ENCODE data around the gene PHLPP1.

The PHLPP1 gene

DNA sequence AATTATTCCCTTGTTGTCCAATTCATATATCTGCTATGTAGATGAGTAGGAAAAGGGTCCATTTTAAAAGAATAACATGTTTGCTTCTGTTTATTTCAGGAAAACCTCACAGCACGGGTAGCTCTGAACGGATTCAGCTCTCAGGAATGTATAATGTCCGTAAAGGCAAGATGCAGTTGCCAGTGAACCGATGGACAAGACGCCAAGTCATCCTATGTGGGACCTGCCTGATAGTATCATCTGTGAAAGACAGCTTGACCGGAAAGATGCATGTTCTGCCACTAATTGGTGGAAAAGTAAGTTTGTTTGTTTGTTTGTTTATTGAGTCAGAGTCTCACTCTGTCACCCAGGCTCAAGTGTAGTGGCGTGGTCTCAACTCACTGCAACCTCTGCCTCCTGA is 114.6 kb downstream of the PHLPP1 start:
- TF ChIP-seq, protein P1, sequence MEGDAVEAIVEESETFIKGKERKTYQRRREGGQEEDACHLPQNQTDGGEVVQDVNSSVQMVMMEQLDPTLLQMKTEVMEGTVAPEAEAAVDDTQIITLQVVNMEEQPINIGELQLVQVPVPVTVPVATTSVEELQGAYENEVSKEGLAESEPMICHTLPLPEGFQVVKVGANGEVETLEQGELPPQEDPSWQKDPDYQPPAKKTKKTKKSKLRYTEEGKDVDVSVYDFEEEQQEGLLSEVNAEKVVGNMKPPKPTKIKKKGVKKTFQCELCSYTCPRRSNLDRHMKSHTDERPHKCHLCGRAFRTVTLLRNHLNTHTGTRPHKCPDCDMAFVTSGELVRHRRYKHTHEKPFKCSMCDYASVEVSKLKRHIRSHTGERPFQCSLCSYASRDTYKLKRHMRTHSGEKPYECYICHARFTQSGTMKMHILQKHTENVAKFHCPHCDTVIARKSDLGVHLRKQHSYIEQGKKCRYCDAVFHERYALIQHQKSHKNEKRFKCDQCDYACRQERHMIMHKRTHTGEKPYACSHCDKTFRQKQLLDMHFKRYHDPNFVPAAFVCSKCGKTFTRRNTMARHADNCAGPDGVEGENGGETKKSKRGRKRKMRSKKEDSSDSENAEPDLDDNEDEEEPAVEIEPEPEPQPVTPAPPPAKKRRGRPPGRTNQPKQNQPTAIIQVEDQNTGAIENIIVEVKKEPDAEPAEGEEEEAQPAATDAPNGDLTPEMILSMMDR (IDR thresholded peaks at IDR 0.05) = no peak
- Mint-ChIP-seq H3K4me1 (peaks cover 14% of the 10 kb centered on the region), H3K9me3 (no peaks in the 10 kb centered on the region), H3K4me3 (no peak overlapping the region), H3K36me3 (ENCODE audit: low read depth) (peaks cover 45% of the 10 kb centered on the region), H3K27me3 (ENCODE audit: low read depth, poor library complexity) (no peaks in the 10 kb centered on the region), H3K27ac (no peak overlapping the region)
- no peak for DNase-seq

- Mint-ChIP-seq H3K9me3 (no peaks in the 10 kb centered on the region), H3K27ac (no peak overlapping the region)
- DNase-seq = no peak
Measured at GRCh38 chr18:62832282-62832681, 116.9 kb downstream of the PHLPP1 start.

GRCh38 chr18:62833494-62833893 is 118.2 kb downstream of the PHLPP1 start:
- no peaks in the 10 kb centered on the region for H3K27me3 Mint-ChIP-seq (ENCODE audit: low read depth, poor library complexity)
- peaks cover 9% of the 10 kb centered on the region for H3K4me1 Mint-ChIP-seq
- H3K27ac Mint-ChIP-seq = no peak overlapping the region
- TF ChIP-seq, protein P1 (IDR thresholded peaks at IDR 0.05) = no peak
- H3K36me3 Mint-ChIP-seq (ENCODE audit: low read depth) = peaks cover 51% of the 10 kb centered on the region
- H3K4me3 Mint-ChIP-seq = no peak overlapping the region
- DNase-seq = no peak
- H3K9me3 Mint-ChIP-seq = no peaks in the 10 kb centered on the region

More at GRCh38 chr18:62832282-62832681, 116.9 kb downstream of the PHLPP1 start:
- TF ChIP-seq, protein P1 (IDR thresholded peaks at IDR 0.05) = no peak
- Mint-ChIP-seq H3K27me3 (ENCODE audit: low read depth, poor library complexity) (no peaks in the 10 kb centered on the region), H3K4me3 (no peak overlapping the region), H3K4me1 (peaks cover 10% of the 10 kb centered on the region), H3K36me3 (ENCODE audit: low read depth) (peaks cover 51% of the 10 kb centered on the region)

- Mint-ChIP-seq H3K9me3 (no peaks in the 10 kb centered on the region), H3K27ac (peak overlapping the region; percentile 25), H3K27me3 (ENCODE audit: low read depth, poor library complexity) (no peaks in the 10 kb centered on the region), H3K4me3 (no peak overlapping the region), H3K4me1 (peaks cover 9% of the 10 kb centered on the region), H3K36me3 (ENCODE audit: low read depth) (peaks cover 50% of the 10 kb centered on the region)
- TF ChIP-seq, protein P1 (IDR thresholded peaks at IDR 0.05) = no peak
- DNase-seq = no peak
Measured at GRCh38 chr18:62834715-62835114, 119.4 kb downstream of the PHLPP1 start.

DNA sequence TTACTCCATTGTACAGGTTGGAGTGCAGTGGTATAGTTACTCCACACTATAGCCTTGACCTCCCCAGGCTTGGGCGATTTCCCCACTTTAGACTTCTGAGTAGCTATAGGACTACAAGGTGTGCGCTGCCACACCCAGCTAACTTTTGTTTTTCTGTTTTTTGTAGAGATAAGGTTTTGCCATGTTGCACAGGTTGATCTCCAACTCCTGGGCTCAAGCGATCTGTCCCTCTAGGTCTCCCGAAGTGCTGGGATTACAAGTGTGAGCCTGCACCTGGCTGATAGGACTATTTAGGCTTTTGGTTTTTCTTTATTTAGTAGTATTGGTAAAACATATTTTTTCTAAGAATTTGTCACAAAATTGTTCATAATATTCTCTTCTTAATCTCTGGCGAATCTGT is 121.7 kb downstream of the PHLPP1 start:
- DNase-seq = no peak
- Mint-ChIP-seq H3K4me1 (peaks cover 14% of the 10 kb centered on the region), H3K27ac (no peak overlapping the region), H3K9me3 (no peaks in the 10 kb centered on the region), H3K4me3 (no peak overlapping the region), H3K27me3 (ENCODE audit: low read depth, poor library complexity) (no peaks in the 10 kb centered on the region), H3K36me3 (ENCODE audit: low read depth) (peaks cover 29% of the 10 kb centered on the region)
- TF ChIP-seq, protein P1 (IDR thresholded peaks at IDR 0.05) = no peak

GRCh38 chr18:62838475-62839098 is 123.2 kb downstream of the PHLPP1 start:
- no peaks in the 10 kb centered on the region for H3K9me3 Mint-ChIP-seq
- H3K36me3 Mint-ChIP-seq (ENCODE audit: low read depth) = peaks cover 39% of the 10 kb centered on the region
- H3K27me3 Mint-ChIP-seq (ENCODE audit: low read depth, poor library complexity) = no peaks in the 10 kb centered on the region
- H3K4me3 Mint-ChIP-seq = no peak overlapping the region
- no peak for DNase-seq
- H3K4me1 Mint-ChIP-seq = peaks cover 14% of the 10 kb centered on the region
- H3K27ac Mint-ChIP-seq = peak overlapping the region; percentile 58
- TF ChIP-seq, protein P1 (IDR thresholded peaks at IDR 0.05) = no peak

Data from nephron progenitor cell (in vitro differentiated cells).